ENCODE measurements around the gene ITGA1. TPM values are rescaled to one million over a fixed set of nuclear protein-coding genes. Genes with fewer than 3 reads are reported as not detected.

ITGA1 gene
- total and polyA plus RNA-seq, 2 of the 8 experiments (the other 6 are each of a cell fraction or from before 2014, with no cell fraction given): 2.3 to 9.0 TPM

DNA sequence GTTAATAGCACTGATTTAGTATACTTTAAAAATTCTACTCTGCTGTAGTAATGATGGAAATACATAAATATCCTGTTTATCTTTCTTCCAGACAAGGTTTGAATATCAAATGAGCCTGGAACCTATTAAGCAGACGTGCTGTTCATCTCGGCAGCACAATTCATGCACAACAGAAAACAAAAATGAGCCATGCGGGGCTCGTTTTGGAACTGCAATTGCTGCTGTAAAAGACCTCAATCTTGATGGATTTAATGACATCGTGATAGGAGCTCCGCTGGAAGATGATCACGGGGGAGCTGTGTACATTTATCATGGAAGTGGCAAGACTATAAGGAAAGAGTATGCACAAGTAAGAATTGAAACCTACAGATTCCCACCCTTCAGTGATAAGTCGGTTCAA, 122.4 kb downstream of the ITGA1 start:
- Histone ChIP-seq H3K14ac (ENCODE audit: insufficient read length) (no peak overlapping the region), H3K27ac (ENCODE audit: low read depth, low read length) (no peak overlapping the region), H4K91ac (replicated peaks; ENCODE audit: insufficient read length, low read length) (no peak overlapping the region), H2BK15ac (ENCODE audit: low read length) (no peak overlapping the region), H2BK20ac (ENCODE audit: low read length) (no peak overlapping the region), H3K4me2 (ENCODE audit: insufficient read depth in 1 of 2, low read depth in 2 of 2, low read length in 2 of 2) (no peak overlapping the region), H4K8ac (ENCODE audit: extremely low read depth, insufficient read depth, low read length) (no peak overlapping the region), H3K4me3 (ENCODE audit: extremely low read depth in 1 of 4, insufficient read depth in 2 of 4, low read depth in 3 of 4, low read length in 4 of 4) (no peak overlapping the region), H3K9me3 (ENCODE audit: insufficient read depth in 2 of 2, low read depth in 1 of 2, low read length in 1 of 2) (no peaks in the 10 kb centered on the region), H2AFZ (ENCODE audit: low read length) (no peak overlapping the region), H3K23ac (ENCODE audit: insufficient read length) (no peak overlapping the region), H3K4me1 (replicated peaks in 1 of 4; ENCODE audit: control insufficient read depth in 3 of 4, insufficient read depth in 4 of 4, low read length in 3 of 4) (no peaks in the 10 kb centered on the region), H3K27me3 (replicated peaks in 1 of 4; ENCODE audit: control insufficient read depth in 3 of 4, extremely low read depth in 1 of 4, insufficient read depth in 3 of 4, low read length in 3 of 4) (no peaks in the 10 kb centered on the region), H3K23me2 (ENCODE audit: low read depth, low read length) (no peaks in the 10 kb centered on the region), H3K9ac (replicated peaks in 1 of 4; ENCODE audit: extremely low read depth in 1 of 4, low read depth in 3 of 4, low read length in 3 of 4) (no peak overlapping the region), H3K79me2 (ENCODE audit: control insufficient read depth in 1 of 2, insufficient read depth in 2 of 2, low read length in 2 of 2) (no peaks in the 10 kb centered on the region), H2BK120ac (replicated peaks; ENCODE audit: low read depth, low read length) (no peak overlapping the region), H3K36me3 (ENCODE audit: control insufficient read depth in 2 of 4, insufficient read depth in 4 of 4, low read length in 3 of 4) (no peaks in the 10 kb centered on the region), H4K20me1 (replicated peaks in 1 of 2; ENCODE audit: control insufficient read depth in 1 of 2, insufficient read depth in 2 of 2, low read length in 2 of 2) (no peaks in the 10 kb centered on the region), H3K4ac (replicated peaks; ENCODE audit: insufficient read length, low read depth, low read length) (no peak overlapping the region), H4K5ac (ENCODE audit: insufficient read length, low read depth, low read length) (no peak overlapping the region), H3K18ac (ENCODE audit: extremely low read depth, low read length) (no peak overlapping the region), H2BK5ac (ENCODE audit: low read depth, low read length) (no peak overlapping the region), H2AK5ac (ENCODE audit: low read depth, low read length) (no peak overlapping the region), H3K79me1 (ENCODE audit: low read depth, low read length) (no peaks in the 10 kb centered on the region), H2BK12ac (ENCODE audit: low read depth, low read length) (no peak overlapping the region), H3K56ac (replicated peaks; ENCODE audit: insufficient read length, low read depth, low read length) (no peak overlapping the region)
- no peak for DNase-seq (ENCODE audit: low read depth in 1 of 2, low spot score in 2 of 2)
- ChIA-PET POLR2A (ENCODE audit: partially characterized antibody) (no interaction called here), CTCF (ENCODE audit: partially characterized antibody) (interaction anchor here (1.4 kb wide), 1 partner anchor 123 kb away, joined by 4 read pairs; the partner anchor contains the start of genes ITGA1 and PELO)
- 97% methylated on average over 8 of the region's 8 CpGs; no CpG with 5 or more reads in 1 of the 2 experiments for WGBS, 2 experiments (ENCODE audit: extremely low coverage in 1 of 2, insufficient coverage in 1 of 2, insufficient read length in 1 of 2, insufficient replicate concordance in 2 of 2, low coverage in 1 of 2, low lambda C conversion rate in 2 of 2, missing lambda C conversion rate in 1 of 2)
- no peak for FAIRE-seq
- TF ChIP-seq KDM5A (IDR thresholded peaks at IDR 0.05; ENCODE audit: low read length): no peak
- no peak for TF ChIP-seq TAF7 (optimal IDR thresholded peaks at IDR 0.05; ENCODE audit: borderline replicate concordance, low read depth, low read length)
- no peak for TF ChIP-seq BRCA1 (IDR thresholded peaks at IDR 0.05; ENCODE audit: low read depth, low read length)
- no peak for TF ChIP-seq EP300 (IDR thresholded peaks at IDR 0.05; ENCODE audit: borderline replicate concordance in 1 of 2, low read depth in 2 of 2, low read length in 2 of 2)
- TF ChIP-seq MAFK (IDR thresholded peaks at IDR 0.05; ENCODE audit: low read depth, low read length): no peak
- no peak for TF ChIP-seq RNF2 (IDR thresholded peaks at IDR 0.05; ENCODE audit: borderline replicate concordance, low read depth, low read length, missing control alignments, poor library complexity, severe bottlenecking)
- no peak for TF ChIP-seq RBBP5 (IDR thresholded peaks at IDR 0.05; ENCODE audit: borderline replicate concordance, low read depth, low read length)
- TF ChIP-seq, protein P1, sequence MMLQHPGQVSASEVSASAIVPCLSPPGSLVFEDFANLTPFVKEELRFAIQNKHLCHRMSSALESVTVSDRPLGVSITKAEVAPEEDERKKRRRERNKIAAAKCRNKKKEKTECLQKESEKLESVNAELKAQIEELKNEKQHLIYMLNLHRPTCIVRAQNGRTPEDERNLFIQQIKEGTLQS (IDR thresholded peaks at IDR 0.05; ENCODE audit: insufficient read depth, low read depth, low read length): no peak
